ENCODE data around the gene YIPF3.

YIPF3 gene

DNA sequence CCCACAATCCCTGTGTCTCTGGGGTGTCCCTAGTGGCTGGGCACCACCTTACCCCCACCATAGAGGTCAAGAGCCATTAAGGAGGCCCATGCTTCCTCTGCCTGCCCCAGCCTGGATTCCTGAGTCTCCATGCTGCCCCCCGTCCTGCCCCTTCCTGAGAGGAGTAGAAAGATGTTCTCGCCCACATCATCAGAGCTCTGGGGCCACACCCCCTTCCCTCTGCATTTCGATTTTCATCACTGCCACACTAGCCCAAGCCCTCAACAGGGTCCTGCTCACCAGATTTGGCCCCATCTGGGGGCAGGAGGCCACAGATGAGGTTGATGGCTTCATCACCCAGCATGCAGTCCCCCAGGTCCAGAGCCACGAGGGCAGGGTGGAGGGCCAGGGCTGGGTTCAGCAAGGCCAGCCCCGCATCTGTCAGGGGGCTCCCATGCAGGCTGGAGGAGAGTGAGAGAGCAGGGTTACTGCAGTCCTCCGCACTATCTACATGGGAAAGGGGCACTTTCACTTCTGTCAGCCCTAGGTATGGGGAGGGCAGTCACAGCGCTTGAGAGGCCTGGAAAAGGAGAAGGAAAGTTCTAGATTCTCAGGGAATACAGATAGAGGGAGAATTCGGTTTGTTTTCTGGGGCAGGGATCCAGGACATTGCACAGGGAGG lies 8.1 kb downstream of the YIPF3 start:
- Histone ChIP-seq H2AFZ (ENCODE audit: low read length) (no peak overlapping the region), H3K4me2 (ENCODE audit: low read depth, low read length, poor library complexity, severe bottlenecking) (no peak overlapping the region), H3K36me3 (ENCODE audit: insufficient read depth, low read length) (peaks cover 24% of the 10 kb centered on the region; the same call in 1 of the 2 replicates), H4K20me1 (ENCODE audit: insufficient read depth, low read length, poor library complexity, severe bottlenecking) (peaks cover 10% of the 10 kb centered on the region), H3K9me3 (ENCODE audit: insufficient read depth, low read depth, low read length) (no peaks in the 10 kb centered on the region), H3K4me1 (ENCODE audit: insufficient read depth, low read length, poor library complexity, severe bottlenecking) (peaks cover 2% of the 10 kb centered on the region), H3K4me3 (ENCODE audit: low read length, poor library complexity, severe bottlenecking) (no peak overlapping the region), H3K27me3 (ENCODE audit: insufficient read depth, low read length, poor library complexity, severe bottlenecking) (no peaks in the 10 kb centered on the region), H3F3A (ENCODE audit: low read depth) (peaks cover 2% of the 10 kb centered on the region; the same call in 1 of the 2 replicates), H3K9me2 (replicated peaks; ENCODE audit: low read depth, low read length) (no peaks in the 10 kb centered on the region), H3K9ac (ENCODE audit: low read depth, low read length, poor library complexity, severe bottlenecking) (no peak overlapping the region), H3K79me2 (ENCODE audit: insufficient read depth, low read length) (peaks cover 5% of the 10 kb centered on the region; the same call in 1 of the 2 replicates)
- TF ChIP-seq, protein P1, sequence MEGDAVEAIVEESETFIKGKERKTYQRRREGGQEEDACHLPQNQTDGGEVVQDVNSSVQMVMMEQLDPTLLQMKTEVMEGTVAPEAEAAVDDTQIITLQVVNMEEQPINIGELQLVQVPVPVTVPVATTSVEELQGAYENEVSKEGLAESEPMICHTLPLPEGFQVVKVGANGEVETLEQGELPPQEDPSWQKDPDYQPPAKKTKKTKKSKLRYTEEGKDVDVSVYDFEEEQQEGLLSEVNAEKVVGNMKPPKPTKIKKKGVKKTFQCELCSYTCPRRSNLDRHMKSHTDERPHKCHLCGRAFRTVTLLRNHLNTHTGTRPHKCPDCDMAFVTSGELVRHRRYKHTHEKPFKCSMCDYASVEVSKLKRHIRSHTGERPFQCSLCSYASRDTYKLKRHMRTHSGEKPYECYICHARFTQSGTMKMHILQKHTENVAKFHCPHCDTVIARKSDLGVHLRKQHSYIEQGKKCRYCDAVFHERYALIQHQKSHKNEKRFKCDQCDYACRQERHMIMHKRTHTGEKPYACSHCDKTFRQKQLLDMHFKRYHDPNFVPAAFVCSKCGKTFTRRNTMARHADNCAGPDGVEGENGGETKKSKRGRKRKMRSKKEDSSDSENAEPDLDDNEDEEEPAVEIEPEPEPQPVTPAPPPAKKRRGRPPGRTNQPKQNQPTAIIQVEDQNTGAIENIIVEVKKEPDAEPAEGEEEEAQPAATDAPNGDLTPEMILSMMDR (conservative IDR thresholded peaks at IDR 0.05; ENCODE audit: low read length) = no peak
- no peak for TF ChIP-seq EZH2phosphoT487 (IDR thresholded peaks at IDR 0.05; ENCODE audit: borderline replicate concordance)

DNA sequence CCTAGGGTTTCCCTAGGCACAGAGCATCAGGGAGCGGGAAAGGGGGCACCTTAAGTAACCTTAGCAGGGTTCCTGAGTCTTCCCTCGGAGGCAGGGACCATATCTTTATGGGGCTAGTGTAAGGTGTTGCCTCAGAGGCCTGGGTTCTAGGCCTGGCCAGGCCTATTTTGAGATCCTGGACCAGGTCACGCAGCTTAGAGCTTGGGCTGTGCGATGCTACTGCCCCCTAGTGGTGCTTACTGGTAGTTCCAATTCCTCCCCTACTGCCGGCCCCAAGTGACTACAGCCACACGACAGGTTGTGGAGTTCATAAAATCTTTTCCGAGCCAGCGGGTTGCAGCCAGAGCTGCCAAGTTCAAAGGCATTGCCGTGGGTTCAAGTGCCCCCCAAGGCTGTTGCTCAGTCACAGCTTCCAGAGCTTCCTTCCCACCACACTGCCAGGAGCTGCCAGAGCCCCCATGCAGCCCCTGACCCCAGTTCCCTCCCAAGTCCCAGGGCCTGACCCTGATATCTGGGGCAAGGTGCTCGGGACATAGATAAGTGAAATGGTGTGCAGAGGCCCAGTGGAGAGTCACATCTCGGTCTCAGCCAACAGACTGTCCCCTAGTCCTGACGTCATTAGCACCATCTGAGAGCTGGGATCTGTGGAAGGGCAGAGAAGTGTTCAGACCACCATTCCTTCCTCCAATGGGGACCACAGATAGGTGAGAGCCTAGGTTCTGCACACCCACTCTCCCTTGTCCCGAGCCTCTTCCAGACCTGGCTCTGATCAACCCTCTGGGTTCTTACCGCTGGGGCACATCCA lies 9.9 kb downstream of the YIPF3 start:
- Histone ChIP-seq H3K27me3 (ENCODE audit: insufficient read depth, low read length, poor library complexity, severe bottlenecking) (no peaks in the 10 kb centered on the region), H3K9ac (ENCODE audit: low read depth, low read length, poor library complexity, severe bottlenecking) (no peak overlapping the region), H3K4me2 (ENCODE audit: low read depth, low read length, poor library complexity, severe bottlenecking) (no peak overlapping the region), H3K79me2 (ENCODE audit: insufficient read depth, low read length) (no peaks in the 10 kb centered on the region), H2AFZ (ENCODE audit: low read length) (no peak overlapping the region), H3F3A (ENCODE audit: low read depth) (peaks cover 2% of the 10 kb centered on the region; the same call in 1 of the 2 replicates), H3K9me2 (replicated peaks; ENCODE audit: low read depth, low read length) (no peaks in the 10 kb centered on the region), H4K20me1 (ENCODE audit: insufficient read depth, low read length, poor library complexity, severe bottlenecking) (no peaks in the 10 kb centered on the region), H3K36me3 (ENCODE audit: insufficient read depth, low read length) (peaks cover 26% of the 10 kb centered on the region; the same call in 1 of the 2 replicates), H3K9me3 (ENCODE audit: insufficient read depth, low read depth, low read length) (no peaks in the 10 kb centered on the region), H3K4me3 (ENCODE audit: low read length, poor library complexity, severe bottlenecking) (no peak overlapping the region), H3K4me1 (ENCODE audit: insufficient read depth, low read length, poor library complexity, severe bottlenecking) (no peaks in the 10 kb centered on the region)
- no peak for TF ChIP-seq EZH2phosphoT487 (IDR thresholded peaks at IDR 0.05; ENCODE audit: borderline replicate concordance)
- TF ChIP-seq, protein P1 (conservative IDR thresholded peaks at IDR 0.05; ENCODE audit: low read length) = peak; percentile 93

DNA sequence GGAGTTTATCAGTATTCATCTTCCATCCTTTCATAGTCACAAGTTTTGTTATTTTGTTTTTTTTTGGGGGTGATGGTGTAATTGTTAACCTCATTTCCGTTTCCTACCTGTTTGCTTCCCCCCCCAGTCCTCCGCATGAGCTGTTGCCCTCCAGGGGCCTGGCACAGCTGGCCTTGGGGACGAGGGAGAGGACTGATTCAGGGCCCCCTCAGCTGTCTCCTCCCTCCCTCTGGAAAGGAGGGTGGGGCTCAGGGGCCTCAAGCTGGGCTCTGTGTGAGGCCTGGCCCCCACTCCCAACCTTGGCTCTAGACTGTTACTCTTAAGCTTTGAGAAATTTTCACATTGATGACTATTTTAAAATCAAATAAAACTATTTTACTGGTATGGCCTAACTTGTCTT lies 10.6 kb downstream of the YIPF3 start:
- Histone ChIP-seq H3K79me2 (ENCODE audit: insufficient read depth, low read length) (no peaks in the 10 kb centered on the region), H3K36me3 (ENCODE audit: insufficient read depth, low read length) (peaks cover 33% of the 10 kb centered on the region; the same call in 1 of the 2 replicates)
- TF ChIP-seq EZH2phosphoT487 (IDR thresholded peaks at IDR 0.05; ENCODE audit: borderline replicate concordance) = no peak
- TF ChIP-seq, protein P1 (conservative IDR thresholded peaks at IDR 0.05; ENCODE audit: low read length) = no peak

More for the DNA sequence above, 10.6 kb downstream of the YIPF3 start:
- Histone ChIP-seq H3K27me3 (ENCODE audit: insufficient read depth, low read length, poor library complexity, severe bottlenecking) (no peaks in the 10 kb centered on the region), H3K9me2 (replicated peaks; ENCODE audit: low read depth, low read length) (no peaks in the 10 kb centered on the region), H4K20me1 (ENCODE audit: insufficient read depth, low read length, poor library complexity, severe bottlenecking) (no peaks in the 10 kb centered on the region), H3K9me3 (ENCODE audit: insufficient read depth, low read depth, low read length) (no peaks in the 10 kb centered on the region), H3K4me1 (ENCODE audit: insufficient read depth, low read length, poor library complexity, severe bottlenecking) (no peaks in the 10 kb centered on the region), H3K4me3 (ENCODE audit: low read length, poor library complexity, severe bottlenecking) (no peak overlapping the region), H3K4me2 (ENCODE audit: low read depth, low read length, poor library complexity, severe bottlenecking) (no peak overlapping the region), H3K9ac (ENCODE audit: low read depth, low read length, poor library complexity, severe bottlenecking) (no peak overlapping the region), H2AFZ (ENCODE audit: low read length) (no peak overlapping the region), H3F3A (ENCODE audit: low read depth) (peaks cover under 1% of the 10 kb centered on the region; the same call in 1 of the 2 replicates)

Measured in Loucy (cell line).